ENCODE data around the gene MTR. TPM values are rescaled to one million over a fixed set of nuclear protein-coding genes. Genes with fewer than 3 reads are reported as not detected.
A peak's percentile ranks its signal among the peaks of the same experiment; 100 is the strongest.

Gene MTR
- total RNA-seq, 1 experiment from 2014 or later: 54.6 TPM

DNA sequence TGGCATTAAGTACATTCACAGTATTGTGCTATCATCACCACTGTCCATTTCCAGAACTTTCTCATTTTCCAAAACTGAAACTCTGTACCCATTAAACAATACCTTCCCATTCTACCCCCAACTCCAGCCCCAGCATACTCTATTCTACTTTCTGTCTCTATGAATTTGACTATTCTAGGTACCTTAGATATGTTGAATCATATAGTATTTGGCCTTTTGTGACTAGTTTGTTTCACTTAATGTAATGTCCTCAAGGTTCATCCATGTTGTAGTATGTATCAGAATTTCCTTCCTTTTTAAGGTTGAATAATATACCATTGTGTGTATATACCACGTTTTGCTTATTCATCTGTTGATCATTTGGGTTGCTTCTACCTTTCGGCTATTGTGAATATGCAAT is 11.5 kb downstream of the MTR start:
- H3K27me3 Mint-ChIP-seq (ENCODE audit: insufficient read depth, unreplicated experiment): no peaks in the 10 kb centered on the region
- ChIA-PET CTCF (interaction anchor here (1.5 kb wide), 2 partner anchors 12 to 581 kb away, joined by 3 to 7 read pairs; partner anchors contain the start of gene MTR), POLR2A (interaction anchor here (1.0 to 10.9 kb wide), 3 partner anchors 11 to 202 kb away, joined by 3 to 81 read pairs (median 4); partner anchors contain the start of genes HEATR1 and MTR)
- no peak overlapping the region for H3K27ac Mint-ChIP-seq (ENCODE audit: low read depth, unreplicated experiment)
- TF ChIP-seq, protein P1, sequence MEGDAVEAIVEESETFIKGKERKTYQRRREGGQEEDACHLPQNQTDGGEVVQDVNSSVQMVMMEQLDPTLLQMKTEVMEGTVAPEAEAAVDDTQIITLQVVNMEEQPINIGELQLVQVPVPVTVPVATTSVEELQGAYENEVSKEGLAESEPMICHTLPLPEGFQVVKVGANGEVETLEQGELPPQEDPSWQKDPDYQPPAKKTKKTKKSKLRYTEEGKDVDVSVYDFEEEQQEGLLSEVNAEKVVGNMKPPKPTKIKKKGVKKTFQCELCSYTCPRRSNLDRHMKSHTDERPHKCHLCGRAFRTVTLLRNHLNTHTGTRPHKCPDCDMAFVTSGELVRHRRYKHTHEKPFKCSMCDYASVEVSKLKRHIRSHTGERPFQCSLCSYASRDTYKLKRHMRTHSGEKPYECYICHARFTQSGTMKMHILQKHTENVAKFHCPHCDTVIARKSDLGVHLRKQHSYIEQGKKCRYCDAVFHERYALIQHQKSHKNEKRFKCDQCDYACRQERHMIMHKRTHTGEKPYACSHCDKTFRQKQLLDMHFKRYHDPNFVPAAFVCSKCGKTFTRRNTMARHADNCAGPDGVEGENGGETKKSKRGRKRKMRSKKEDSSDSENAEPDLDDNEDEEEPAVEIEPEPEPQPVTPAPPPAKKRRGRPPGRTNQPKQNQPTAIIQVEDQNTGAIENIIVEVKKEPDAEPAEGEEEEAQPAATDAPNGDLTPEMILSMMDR (IDR thresholded peaks at IDR 0.05; ENCODE audit: unreplicated experiment): no peak
- BruUV-seq (replicated peaks): no TSS peak
- H3K36me3 Mint-ChIP-seq (ENCODE audit: insufficient read depth, unreplicated experiment): peaks cover 67% of the 10 kb centered on the region
- peaks cover 12% of the 10 kb centered on the region for H3K4me1 Mint-ChIP-seq (ENCODE audit: insufficient read depth, unreplicated experiment)
- H3K4me3 Mint-ChIP-seq (ENCODE audit: unreplicated experiment): no peak overlapping the region
- intact Hi-C loops (cut with micrococcal nuclease): no loop called here
- no peak for DNase-seq (ENCODE audit: unreplicated experiment)
- no peaks in the 10 kb centered on the region for H3K9me3 Mint-ChIP-seq (ENCODE audit: unreplicated experiment)

DNA sequence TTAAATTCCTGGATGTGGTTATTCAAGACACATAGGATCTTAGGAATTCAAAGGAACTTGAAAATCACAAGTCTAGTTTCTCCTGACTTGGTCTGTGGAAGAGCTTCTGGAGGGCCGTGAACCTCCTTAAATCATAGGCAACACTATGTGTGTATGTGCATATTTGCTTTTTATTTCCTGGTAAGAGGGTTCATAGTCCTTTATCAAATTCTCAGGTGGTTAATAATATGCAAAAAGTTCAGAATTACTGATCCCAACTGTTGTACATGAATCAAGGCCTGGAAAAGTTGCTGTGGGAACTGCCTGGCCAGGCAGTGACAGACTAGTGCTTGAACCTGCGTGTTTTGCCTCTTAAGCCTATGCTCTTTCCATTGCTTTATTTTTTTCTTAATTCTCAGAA is 12.9 kb downstream of the MTR start:
- no TSS peak for BruUV-seq (replicated peaks)
- no peaks in the 10 kb centered on the region for H3K4me1 Mint-ChIP-seq (ENCODE audit: insufficient read depth, unreplicated experiment)
- TF ChIP-seq, protein P1 (IDR thresholded peaks at IDR 0.05; ENCODE audit: unreplicated experiment): no peak
- H3K9me3 Mint-ChIP-seq (ENCODE audit: unreplicated experiment): no peaks in the 10 kb centered on the region
- intact Hi-C loops (cut with micrococcal nuclease): no loop called here
- CTCF ChIA-PET: interaction anchor here (0.6 to 1.8 kb wide), 11 partner anchors 9 to 704 kb away, joined by 3 to 7 read pairs (median 3); partner anchors contain the start of gene MTR
- POLR2A ChIA-PET: interaction anchor here (0.6 to 10.9 kb wide), 3 partner anchors 9 to 227 kb away, joined by 3 to 81 read pairs (median 3); partner anchors contain the start of gene MTR
- peaks cover 65% of the 10 kb centered on the region for H3K36me3 Mint-ChIP-seq (ENCODE audit: insufficient read depth, unreplicated experiment)
- no peak for DNase-seq (ENCODE audit: unreplicated experiment)
- H3K27ac Mint-ChIP-seq (ENCODE audit: low read depth, unreplicated experiment): no peak overlapping the region
- no peak overlapping the region for H3K4me3 Mint-ChIP-seq (ENCODE audit: unreplicated experiment)
- no peaks in the 10 kb centered on the region for H3K27me3 Mint-ChIP-seq (ENCODE audit: insufficient read depth, unreplicated experiment)

DNA sequence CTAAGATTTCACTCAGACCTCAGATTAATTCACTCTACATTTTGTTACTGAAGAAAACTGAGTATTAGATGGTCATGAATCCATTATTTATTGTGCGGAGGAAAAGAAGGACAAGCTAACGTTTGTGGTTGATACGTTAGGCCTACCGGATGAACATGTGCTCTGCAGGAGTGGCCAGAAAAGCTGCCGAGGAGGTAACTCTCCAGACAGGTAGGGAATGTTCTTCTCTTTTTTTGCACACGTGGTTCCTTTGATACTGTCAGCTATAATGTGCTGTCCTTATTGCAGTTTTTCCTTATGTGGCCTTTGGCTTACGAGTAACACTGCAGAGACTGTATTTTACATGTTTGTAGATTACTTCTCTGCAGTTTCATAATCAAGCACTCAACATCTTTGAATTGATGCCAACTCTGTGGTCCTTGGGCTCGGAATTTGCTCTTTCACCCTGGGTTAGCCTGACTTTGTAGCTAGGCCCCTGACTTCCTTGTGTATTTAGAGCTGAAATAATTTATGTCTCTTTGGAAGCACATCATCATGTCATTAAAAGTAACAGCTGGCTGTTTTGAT is 13.6 kb downstream of the MTR start:
- Mint-ChIP-seq H3K27ac (ENCODE audit: low read depth, unreplicated experiment) (no peak overlapping the region), H3K9me3 (ENCODE audit: unreplicated experiment) (no peaks in the 10 kb centered on the region), H3K4me3 (ENCODE audit: unreplicated experiment) (no peak overlapping the region), H3K27me3 (ENCODE audit: insufficient read depth, unreplicated experiment) (no peaks in the 10 kb centered on the region), H3K4me1 (ENCODE audit: insufficient read depth, unreplicated experiment) (no peaks in the 10 kb centered on the region), H3K36me3 (ENCODE audit: insufficient read depth, unreplicated experiment) (peaks cover 66% of the 10 kb centered on the region)
- ChIA-PET CTCF (interaction anchor here (0.6 to 2.2 kb wide), 13 partner anchors 9 to 579 kb away, joined by 3 to 8 read pairs (median 3); partner anchors contain the start of gene MTR), POLR2A (interaction anchor here (0.6 to 10.9 kb wide), 5 partner anchors 8 to 37 kb away, joined by 3 to 81 read pairs (median 3); partner anchors contain the start of gene MTR)
- intact Hi-C loops (cut with micrococcal nuclease): no loop called here
- TF ChIP-seq, protein P1 (IDR thresholded peaks at IDR 0.05; ENCODE audit: unreplicated experiment): no peak
- BruUV-seq (replicated peaks): no TSS peak
- DNase-seq (ENCODE audit: unreplicated experiment): no peak

DNA sequence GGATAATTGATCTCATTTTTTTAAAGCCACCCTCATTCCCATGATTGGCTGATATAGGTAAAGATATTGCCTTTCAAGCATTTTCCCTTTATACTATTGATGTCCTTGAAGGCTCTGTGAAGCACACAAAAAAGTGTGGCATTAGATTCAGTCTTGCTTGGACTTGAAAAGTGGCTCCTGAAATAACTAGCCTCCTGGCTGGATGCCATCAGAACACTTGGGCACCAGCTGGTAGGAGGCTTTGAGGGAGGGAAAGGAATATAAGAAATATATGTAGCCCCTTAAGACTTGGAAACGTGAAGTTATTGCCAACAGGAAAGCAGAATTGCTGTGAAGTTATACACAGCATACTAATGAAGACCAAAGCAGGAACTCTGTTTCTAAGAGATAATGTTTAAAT is 14.1 kb downstream of the MTR start:
- no TSS peak for BruUV-seq (replicated peaks)
- DNase-seq (ENCODE audit: unreplicated experiment): no peak
- H3K9me3 Mint-ChIP-seq (ENCODE audit: unreplicated experiment): no peaks in the 10 kb centered on the region
- intact Hi-C loops (cut with micrococcal nuclease): no loop called here
- POLR2A ChIA-PET: interaction anchor here (0.6 to 10.9 kb wide), 6 partner anchors 8 to 38 kb away, joined by 3 to 81 read pairs (median 4); partner anchors contain the start of gene MTR
- TF ChIP-seq, protein P1 (IDR thresholded peaks at IDR 0.05; ENCODE audit: unreplicated experiment): no peak
- CTCF ChIA-PET: interaction anchor here (0.6 to 2.2 kb wide), 9 partner anchors 10 to 402 kb away, joined by 3 to 8 read pairs (median 3); partner anchors contain the start of gene MTR
- H3K36me3 Mint-ChIP-seq (ENCODE audit: insufficient read depth, unreplicated experiment): peaks cover 70% of the 10 kb centered on the region
- H3K4me1 Mint-ChIP-seq (ENCODE audit: insufficient read depth, unreplicated experiment): no peaks in the 10 kb centered on the region
- H3K4me3 Mint-ChIP-seq (ENCODE audit: unreplicated experiment): no peak overlapping the region
- no peaks in the 10 kb centered on the region for H3K27me3 Mint-ChIP-seq (ENCODE audit: insufficient read depth, unreplicated experiment)
- H3K27ac Mint-ChIP-seq (ENCODE audit: low read depth, unreplicated experiment): peak overlapping the region; percentile 3

All from MCF 10A (cell line).